ENCODE measurements around the gene FGFR1OP2.

The FGFR1OP2 gene

DNA sequence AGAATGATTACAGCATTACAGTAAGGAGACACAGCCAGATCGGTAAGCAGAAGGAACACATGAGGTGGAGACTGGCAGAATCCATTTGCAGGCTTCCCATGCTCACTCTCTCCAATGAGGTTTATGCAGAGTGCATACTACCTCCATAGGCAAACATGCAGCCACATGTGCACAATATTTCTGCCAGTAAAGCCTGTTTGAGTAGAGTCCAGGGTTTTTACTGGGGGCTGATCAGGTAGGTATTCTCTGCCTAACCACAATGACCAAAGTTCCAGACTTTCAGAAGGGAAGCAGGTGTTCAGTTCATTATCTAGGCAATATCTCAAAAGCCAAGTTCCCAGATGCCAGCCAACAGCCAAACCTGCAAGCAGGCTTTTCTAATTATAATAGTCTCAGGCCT lies 31.6 kb upstream of the FGFR1OP2 start:
- TF ChIP-seq, protein P1, sequence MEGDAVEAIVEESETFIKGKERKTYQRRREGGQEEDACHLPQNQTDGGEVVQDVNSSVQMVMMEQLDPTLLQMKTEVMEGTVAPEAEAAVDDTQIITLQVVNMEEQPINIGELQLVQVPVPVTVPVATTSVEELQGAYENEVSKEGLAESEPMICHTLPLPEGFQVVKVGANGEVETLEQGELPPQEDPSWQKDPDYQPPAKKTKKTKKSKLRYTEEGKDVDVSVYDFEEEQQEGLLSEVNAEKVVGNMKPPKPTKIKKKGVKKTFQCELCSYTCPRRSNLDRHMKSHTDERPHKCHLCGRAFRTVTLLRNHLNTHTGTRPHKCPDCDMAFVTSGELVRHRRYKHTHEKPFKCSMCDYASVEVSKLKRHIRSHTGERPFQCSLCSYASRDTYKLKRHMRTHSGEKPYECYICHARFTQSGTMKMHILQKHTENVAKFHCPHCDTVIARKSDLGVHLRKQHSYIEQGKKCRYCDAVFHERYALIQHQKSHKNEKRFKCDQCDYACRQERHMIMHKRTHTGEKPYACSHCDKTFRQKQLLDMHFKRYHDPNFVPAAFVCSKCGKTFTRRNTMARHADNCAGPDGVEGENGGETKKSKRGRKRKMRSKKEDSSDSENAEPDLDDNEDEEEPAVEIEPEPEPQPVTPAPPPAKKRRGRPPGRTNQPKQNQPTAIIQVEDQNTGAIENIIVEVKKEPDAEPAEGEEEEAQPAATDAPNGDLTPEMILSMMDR (conservative IDR thresholded peaks at IDR 0.05; ENCODE audit: low read length), result no peak
- no peak for DNase-seq (ENCODE audit: low read depth)
- H3K4me3 ChIP-seq (ENCODE audit: low read length), result no peak overlapping the region

DNA sequence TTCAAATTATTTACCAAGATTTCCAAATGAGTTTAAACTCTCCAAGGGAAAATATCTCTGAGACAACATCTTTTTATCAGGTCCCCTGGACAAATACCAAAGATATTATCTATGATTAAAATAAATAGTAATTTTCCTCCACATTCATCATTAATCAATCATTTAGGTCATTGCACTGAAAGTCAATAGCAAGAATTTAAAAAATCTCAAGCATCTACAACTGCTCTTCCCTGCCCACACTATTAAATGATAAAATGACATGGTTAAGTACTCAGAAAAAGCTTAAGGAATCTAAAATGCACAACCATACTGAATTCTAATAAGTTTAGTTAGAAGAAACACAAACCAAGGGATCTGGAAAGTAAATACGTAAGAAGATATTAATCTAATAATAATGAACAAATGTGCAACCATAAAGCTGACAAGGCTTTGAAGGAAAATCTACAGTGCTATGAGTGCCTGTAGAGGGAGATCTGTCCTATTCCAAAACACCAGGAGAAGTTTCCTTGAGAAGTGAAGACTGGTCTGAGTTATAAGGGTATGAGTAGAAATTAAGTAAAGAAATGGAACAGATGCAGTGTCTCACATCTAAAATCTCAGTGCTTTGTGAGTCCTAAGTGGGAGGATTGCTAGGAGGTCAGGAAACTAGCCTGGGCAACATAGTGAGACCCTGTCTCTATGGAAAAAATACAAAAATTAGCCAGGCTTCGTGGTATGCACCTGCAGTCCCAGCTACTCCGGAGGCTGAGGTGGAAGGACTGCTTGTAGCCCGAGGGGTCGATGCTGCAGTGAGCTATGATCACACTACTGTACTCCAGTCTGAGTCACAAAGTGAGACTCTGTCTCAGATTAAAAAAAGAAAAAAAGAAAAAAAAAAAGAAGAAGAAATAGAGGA lies 19.7 kb upstream of the FGFR1OP2 start:
- no peak for DNase-seq (ENCODE audit: low read depth)
- TF ChIP-seq, protein P1 (conservative IDR thresholded peaks at IDR 0.05; ENCODE audit: low read length), result peak; percentile 39
- no peak overlapping the region for H3K4me3 ChIP-seq (ENCODE audit: low read length)

DNA sequence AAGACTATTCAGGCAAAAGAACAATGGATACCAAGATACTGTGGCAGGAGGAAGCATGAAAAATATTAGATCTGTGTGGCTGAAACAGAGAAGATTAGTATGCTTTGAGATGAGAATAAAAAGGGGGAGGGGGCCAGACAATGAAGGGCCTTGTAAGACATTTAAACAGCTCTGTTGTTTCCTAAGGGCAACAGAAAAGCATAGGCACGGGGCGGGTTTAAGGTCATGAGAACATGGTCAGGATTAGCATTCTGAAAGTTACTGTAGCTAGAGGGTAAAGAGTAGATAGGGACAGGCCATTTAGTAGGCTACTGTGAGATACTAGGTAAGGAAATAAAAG lies 19.1 kb upstream of the FGFR1OP2 start:
- TF ChIP-seq, protein P1 (conservative IDR thresholded peaks at IDR 0.05; ENCODE audit: low read length), result no peak
- no peak overlapping the region for H3K4me3 ChIP-seq (ENCODE audit: low read length)
- DNase-seq (ENCODE audit: low read depth), result no peak

DNA sequence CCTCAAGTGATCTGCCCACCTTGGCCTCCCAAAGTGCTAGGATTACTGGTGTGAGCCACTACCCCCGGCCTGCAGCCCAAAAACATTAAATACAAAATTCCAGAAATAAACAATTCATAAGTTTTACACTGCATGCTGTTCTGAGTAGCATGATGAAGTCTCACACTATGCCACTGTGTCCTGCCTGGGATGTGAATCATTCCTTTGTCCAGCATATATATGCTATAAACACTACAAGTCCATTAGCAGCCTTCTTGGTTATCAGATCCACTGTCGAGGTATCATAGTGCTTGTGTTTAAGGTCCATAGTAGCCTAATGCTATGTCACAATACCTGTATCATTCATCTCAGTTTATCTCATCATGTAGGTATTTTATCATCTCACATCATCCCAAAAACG lies 16.4 kb upstream of the FGFR1OP2 start:
- TF ChIP-seq, protein P1 (conservative IDR thresholded peaks at IDR 0.05; ENCODE audit: low read length), result no peak
- no peak for DNase-seq (ENCODE audit: low read depth)

DNA sequence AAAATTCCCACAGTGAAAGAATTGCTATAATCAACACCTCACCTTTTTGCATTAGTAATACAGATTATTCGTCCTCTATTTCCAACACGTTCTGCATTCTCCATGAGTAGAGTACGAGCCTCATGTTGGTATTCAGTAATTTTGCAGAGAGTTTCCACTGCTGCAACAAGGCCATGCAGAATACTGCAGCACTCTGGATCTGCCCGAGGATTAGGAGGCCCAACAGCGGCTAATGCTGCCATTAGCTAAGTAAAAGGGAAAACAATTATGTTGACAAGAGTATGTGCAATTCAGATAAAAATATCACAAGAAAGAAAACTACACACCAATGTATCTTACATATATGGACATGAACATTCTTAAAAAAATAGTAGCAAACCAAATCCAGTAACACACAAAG lies 9.6 kb upstream of the FGFR1OP2 start:
- DNase-seq (ENCODE audit: low read depth), result no peak
- TF ChIP-seq, protein P1 (conservative IDR thresholded peaks at IDR 0.05; ENCODE audit: low read length), result no peak
- H3K4me3 ChIP-seq (ENCODE audit: low read length), result no peak overlapping the region

More for the DNA sequence above, 16.4 kb upstream of the FGFR1OP2 start:
- no peak overlapping the region for H3K4me3 ChIP-seq (ENCODE audit: low read length)

DNA sequence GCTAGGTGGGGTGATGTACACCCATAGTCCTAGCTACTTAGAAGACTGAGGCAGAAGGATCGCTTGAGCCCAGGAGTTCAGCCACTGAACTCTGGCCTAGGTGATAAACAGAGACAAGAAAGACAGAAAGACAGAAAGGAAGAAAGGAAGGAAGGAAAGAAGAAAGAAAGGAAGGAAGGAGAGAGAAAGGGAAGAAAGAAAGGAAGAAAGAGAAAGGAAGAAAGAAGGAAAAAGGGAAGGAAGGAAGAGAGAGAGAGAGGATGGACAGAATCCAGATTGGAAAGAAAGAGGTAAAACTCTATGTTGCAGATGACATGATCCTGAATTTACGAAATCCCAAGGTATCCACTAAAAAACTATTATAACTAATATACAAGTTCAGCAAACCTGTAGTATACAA lies 8.7 kb upstream of the FGFR1OP2 start:
- no peak overlapping the region for H3K4me3 ChIP-seq (ENCODE audit: low read length)
- DNase-seq (ENCODE audit: low read depth), result no peak
- TF ChIP-seq, protein P1 (conservative IDR thresholded peaks at IDR 0.05; ENCODE audit: low read length), result no peak

Measured in AG10803 (cell line).